DMS53 treated with DMSO at 0.1 percent for 48 hours (cell line): ENCODE data around the gene POLR2F.
"Not testable (repeated sequence)": the region's sequence is repeated elsewhere in the genome, so short reads cannot be mapped to it uniquely, and the experiment has no call there.

Experiments used
- DNase-seq: peaks from one replicate; lab custom pipeline; 2025; ENCODE audit not compliant: unreplicated experiment; lab: John Stamatoyannopoulos, UW

POLR2F gene

DNA sequence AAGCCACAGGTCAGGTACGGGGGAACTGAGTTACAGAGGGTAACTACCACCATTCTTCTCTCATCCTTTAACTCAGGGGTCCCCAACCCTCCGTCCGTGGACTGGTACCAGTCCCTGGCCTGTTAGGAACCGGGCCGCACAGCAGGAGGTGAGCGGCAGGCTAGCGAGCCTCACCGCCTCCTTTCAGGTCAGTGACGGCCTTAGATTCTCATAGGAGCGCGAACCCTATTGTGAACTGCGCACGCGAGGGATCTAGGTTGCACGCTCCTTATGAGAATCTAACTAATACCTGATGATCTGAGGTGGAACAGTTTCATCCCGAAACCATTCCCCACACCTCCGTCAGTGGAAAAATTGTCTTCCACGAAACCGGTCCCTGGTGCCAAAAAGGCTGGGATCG, 870 bp upstream of the POLR2F start:
- DNase-seq, result not testable (repeated sequence)

- no peak for DNase-seq
Measured at GRCh38 chr22:37953062-37953436, 450 bp upstream of the POLR2F start.

- no peak for DNase-seq
Measured at GRCh38 chr22:37954686-37955085, 1.2 kb downstream of the POLR2F start.

GRCh38 chr22:37955825-37956397, 2.4 kb downstream of the POLR2F start:
- DNase-seq, result not testable (repeated sequence)

GRCh38 chr22:37957232-37957631, 3.7 kb downstream of the POLR2F start:
- DNase-seq, result no peak

DNA sequence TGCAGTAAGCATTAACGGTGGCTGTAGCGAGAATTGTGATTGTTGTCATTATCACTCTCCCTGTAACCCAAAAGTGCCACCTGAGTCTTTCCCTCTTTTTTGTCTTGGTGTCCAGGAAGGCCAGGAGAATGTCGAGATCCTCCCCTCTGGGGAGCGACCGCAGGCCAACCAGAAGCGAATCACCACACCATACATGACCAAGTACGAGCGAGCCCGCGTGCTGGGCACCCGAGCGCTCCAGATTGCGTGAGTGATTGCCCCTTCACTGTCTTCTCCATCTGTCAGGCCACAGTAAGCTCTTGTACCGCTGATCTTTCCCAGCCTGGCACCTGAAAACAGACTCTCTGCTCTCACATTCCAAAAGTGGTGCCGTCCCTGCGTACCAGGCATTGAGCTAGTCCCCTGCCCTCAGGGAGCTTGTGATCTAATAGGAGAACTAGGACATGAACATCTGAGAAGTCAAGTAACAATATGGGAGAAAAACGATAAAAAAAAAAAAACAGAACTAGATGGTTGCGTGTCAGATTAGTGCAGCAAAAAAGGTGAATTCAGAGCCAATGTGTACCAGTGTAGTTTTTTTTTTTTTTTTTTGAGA, 5.8 kb downstream of the POLR2F start:
- DNase-seq, result no peak

DNA sequence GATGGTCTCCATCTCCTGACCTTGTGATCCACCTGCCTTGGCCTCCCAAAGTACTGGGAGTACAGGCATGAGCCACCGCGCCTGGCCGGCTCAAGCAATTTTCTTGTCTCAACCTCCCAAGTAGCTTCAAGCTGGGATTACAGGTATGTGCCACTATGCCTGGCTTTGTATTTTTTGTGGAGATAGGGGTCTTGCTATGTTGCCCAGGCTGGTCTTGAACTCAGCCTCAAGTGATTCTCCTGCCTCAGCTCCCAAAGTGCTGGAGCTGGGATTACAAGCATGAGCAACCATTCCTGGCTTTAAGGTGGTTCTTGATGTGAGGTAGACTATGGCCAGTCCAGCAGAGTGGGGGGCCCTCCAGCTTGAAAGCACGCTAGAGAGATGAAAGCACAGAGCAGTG, 7.6 kb downstream of the POLR2F start:
- DNase-seq, result no peak

- no peak for DNase-seq
Measured at GRCh38 chr22:37965940-37966664, 12.6 kb downstream of the POLR2F start.

DNA sequence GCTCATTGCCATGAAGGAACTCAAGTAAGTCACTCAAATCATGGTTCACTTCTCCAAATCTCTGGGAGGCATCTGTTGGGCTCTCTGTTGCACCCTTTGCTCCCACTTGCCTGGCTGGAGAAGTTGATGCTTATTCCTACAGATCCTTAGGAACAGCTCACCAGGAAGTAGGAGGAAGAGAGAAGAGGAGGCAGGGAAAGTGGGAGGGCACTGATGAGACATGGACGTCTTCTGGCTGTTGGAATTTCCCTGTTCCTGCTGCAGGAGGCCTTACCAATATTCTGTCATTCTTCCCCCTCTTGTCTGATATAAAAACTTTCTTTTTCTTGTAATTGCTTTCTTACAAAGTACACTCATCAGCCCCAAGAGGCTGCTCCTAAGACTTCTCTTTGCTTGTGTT, 13.6 kb downstream of the POLR2F start:
- DNase-seq, result no peak

DNA sequence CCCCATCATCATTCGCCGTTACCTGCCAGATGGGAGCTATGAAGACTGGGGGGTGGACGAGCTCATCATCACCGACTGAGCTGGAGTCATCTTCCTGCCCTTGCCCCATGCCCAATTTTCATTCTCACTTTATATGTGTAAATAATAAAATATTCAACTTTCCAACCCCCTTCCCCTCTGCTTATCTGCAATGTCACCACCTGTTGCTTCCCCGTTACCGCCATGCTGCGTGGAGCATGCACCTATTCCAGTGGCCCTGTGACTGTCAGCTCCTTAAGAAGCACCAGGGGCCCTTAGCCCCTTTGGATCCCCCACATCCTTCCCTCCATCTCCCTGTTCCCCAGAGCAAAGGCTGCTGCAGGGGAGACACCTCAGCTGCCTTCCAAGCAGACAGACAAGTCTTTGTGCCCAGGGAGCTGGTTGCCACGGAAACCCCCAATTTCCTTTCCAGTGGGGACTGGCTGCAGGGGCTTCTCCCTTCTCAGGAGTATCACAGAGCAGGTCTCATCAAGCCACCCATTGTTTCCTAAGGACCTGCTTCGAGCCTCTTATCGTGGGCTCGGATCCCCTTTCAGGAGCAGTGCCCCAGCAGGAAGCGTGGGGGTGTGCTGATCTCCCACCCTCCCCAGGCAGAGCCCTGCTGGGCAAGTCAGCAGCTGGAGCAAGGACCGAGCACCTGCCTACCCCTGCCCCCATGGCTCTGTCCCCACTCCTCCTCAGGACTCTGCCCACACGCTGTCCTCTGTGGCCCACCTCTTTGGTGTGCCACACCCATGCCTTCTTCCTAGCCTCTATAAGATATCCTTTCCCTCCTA, 14.3 kb downstream of the POLR2F start:
- DNase-seq, result no peak

- DNase-seq, result no peak
Measured at GRCh38 chr22:37968452-37969251, 15.2 kb downstream of the POLR2F start.

- no peak for DNase-seq
Measured at GRCh38 chr22:37970864-37971263, 17.4 kb downstream of the POLR2F start.

DNA sequence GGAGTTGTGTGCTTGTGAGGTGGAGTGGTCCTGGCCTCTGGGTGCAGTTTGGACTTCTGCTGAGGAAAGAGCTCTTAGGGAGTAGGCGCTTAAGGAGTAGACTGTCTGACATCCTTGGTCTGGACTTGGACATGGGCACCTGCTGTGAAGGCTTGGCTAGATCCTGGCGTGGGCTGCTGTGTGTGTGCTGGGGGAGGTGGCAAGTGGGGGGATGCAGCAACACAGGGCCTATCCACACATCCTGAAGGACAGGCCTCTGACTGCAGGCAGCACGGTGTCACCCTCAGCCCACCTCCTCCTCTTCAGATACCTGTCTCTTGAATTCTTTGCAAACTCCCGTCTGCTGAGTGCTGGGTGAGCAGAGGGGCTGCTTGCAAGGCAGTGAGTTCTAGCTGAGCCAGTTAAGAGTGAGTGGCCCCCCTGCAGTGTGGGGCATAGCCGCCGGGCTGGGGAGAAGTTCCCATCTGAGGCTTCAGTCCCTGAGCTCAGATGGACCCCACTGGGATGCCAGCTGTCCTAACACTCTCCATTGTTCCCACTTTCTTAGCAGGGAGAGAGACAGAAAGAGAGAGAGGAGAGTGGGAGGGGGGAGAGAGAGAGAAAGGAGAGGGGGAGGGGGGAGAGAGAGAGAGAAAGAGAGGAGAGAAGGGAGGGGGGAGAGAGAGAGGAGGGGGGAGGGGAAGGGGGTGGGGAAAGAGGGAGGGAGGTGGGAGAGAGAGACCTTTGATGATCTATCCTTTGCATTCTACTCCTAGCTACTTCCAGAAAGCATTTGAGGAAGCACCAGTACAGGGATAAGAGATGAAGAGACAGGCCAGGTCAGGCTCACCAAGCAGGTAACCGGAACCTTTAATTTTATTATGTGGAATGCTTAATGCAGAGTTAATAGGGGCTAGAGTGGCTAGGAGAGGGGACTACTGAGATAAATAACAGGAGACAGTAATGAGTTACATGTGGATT, 18.3 kb downstream of the POLR2F start:
- no peak for DNase-seq

DNA sequence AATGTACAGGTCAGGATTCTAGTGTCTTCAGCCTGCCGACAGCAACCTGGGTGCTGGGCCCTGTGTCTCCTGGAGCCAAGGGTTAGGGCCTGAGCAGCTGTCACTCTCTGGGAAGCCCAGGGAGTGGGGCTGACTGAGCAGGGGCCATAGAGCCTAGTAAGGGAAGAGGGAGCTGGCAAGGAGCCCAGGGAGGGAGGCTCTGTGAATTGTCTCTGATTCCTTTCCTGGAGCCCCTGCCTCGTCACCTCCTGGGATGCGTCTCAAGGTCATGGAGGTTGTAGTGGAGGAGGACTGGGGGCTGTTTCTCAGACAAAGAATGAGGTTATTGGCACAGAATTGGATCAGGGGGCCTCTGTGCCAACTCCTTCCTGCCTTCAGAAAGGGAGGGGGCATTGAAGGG, 19.0 kb downstream of the POLR2F start:
- no peak for DNase-seq

- no peak for DNase-seq
Measured at GRCh38 chr22:37973271-37974170, 20.0 kb downstream of the POLR2F start.

DNA sequence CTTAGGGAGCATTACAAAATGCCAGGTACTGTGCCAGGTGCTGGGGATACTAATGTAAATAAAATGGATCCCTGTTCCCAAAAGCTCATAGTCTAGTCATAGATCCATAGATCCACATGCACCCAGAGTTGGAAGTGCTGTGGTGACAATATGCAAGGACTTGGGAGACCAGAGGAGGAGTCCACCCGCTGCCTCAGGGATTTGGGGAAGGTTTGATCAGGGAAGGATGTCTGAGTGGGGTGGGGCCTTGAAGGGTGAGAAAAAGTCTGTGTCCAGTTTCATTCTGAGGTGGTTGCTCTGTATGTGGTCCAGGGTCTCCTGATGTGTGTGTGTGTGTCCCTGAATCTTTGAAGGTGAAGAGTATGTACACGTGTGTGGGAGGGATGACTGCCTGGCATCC, 21.7 kb downstream of the POLR2F start:
- DNase-seq, result no peak

- not testable (repeated sequence) for DNase-seq
Measured at GRCh38 chr22:37976022-37976421, 22.5 kb downstream of the POLR2F start.

GRCh38 chr22:37976547-37976946, 23.0 kb downstream of the POLR2F start:
- no peak for DNase-seq

DNA sequence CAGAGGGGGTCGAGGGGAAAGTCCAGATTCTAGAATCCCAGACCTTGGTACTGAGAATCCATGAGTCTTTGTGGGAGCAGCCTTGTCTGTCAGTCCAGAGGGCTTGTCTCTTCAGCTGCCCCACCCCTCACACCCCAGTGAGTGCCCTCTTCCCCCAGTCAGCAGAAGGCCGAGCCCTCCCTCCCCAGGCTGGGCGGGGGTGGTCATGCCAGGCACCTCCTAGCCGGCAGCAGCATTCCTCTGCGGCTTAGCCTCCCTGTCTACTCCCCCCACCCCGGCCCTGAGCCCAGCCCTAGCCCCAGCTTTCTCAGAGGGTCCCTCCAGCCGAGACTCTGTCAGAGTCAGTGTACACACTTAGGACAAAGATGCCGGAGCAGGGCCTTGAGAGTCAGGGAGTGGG, 26.3 kb downstream of the POLR2F start:
- DNase-seq, result no peak
